Smooth muscle cell (in vitro differentiated cells): ENCODE results near the gene CRACDL. TPM values are rescaled to one million over a fixed set of nuclear protein-coding genes. Genes with fewer than 3 reads are reported as not detected.

Source experiments
- DNase-seq: peaks from one replicate; lab custom pipeline; 2025; ENCODE audit not compliant: unreplicated experiment; lab: John Stamatoyannopoulos, UW
- H2AFZ ChIP-seq: fragments of 200-600 bp; sonication (generic); 2 replicates; pipeline ENCODE4 v1.6.0; 2016; ENCODE audit warnings: antibody characterized with exemption, low read depth, mild to moderate bottlenecking
- H3F3A ChIP-seq: fragments of 200-600 bp; sonication (generic); 2 replicates; pipeline ENCODE4 v1.6.0; 2017; ENCODE audit warnings: antibody characterized with exemption, low read depth
- H3K27ac ChIP-seq: fragments of 200-600 bp; sonication (generic); 2 replicates; pipeline ENCODE4 v1.5.1; 2016; ENCODE audit warnings: low read depth, mild to moderate bottlenecking
- H3K27me3 ChIP-seq: fragments of 200-600 bp; sonication (generic); 2 replicates; pipeline ENCODE4 v1.6.1; 2016; ENCODE audit warnings: low read depth, mild to moderate bottlenecking
- H3K36me3 ChIP-seq: fragments of 200-600 bp; sonication (generic); 2 replicates; pipeline ENCODE4 v1.5.1; 2016; ENCODE audit warnings: low read depth
- H3K4me1 ChIP-seq: fragments of 200-600 bp; sonication (generic); 2 replicates; pipeline ENCODE4 v1.5.1; 2016; ENCODE audit warnings: low read depth
- H3K4me2 ChIP-seq: fragments of 200-600 bp; sonication (generic); 2 replicates; pipeline ENCODE4 v1.6.0; 2016; ENCODE audit warnings: mild to moderate bottlenecking
- H3K4me3 ChIP-seq: fragments of 200-600 bp; sonication (generic); 2 replicates; pipeline ENCODE4 v1.5.1; 2016; ENCODE audit warnings: mild to moderate bottlenecking
- H3K79me2 ChIP-seq: fragments of 200-600 bp; sonication (generic); 2 replicates; pipeline ENCODE4 v1.6.0; 2016; ENCODE audit warnings: low read depth, mild to moderate bottlenecking
- H3K9ac ChIP-seq: fragments of 200-600 bp; sonication (generic); 2 replicates; pipeline ENCODE4 v1.6.0; 2016; ENCODE audit warnings: low read depth
- H3K9me3 ChIP-seq: fragments of 200-600 bp; sonication (generic); replicated peaks from 2 replicates; pipeline ENCODE4 v1.5.1; 2016; ENCODE audit warnings: low read depth
- H4K20me1 ChIP-seq: fragments of 200-600 bp; sonication (generic); 2 replicates; pipeline ENCODE4 v1.6.0; 2016; ENCODE audit warnings: low read depth
- WGBS: methylation state at CpG from one replicate; pipeline ENCODE4 v1.1.7; 2016; ENCODE audit warnings: low lambda C conversion rate; 5-methylcytosine and 5-hydroxymethylcytosine counted together
- polyA plus RNA-seq: library from polyadenylated mRNA; unstranded; fragments of >200 nt; fragmentation: Nextera tagmentation; extraction: Ambion mirVana; gene quantifications from 2 replicates; pipeline ENCODE4 v1.2.1, GENCODE V29; 2016
- total RNA-seq: library from RNA; depleted of rRNA; stranded (reverse); fragments of >200 nt; gene quantifications from 2 replicates; pipeline ENCODE4 v1.2.3, GENCODE V29; 2014
- TF ChIP-seq, protein P1 (sequence below): fragments of 200-600 bp; sonication (generic); IDR thresholded peaks from 2 replicates; pipeline ENCODE4 v1.5.1; 2017; ENCODE audit warnings: borderline replicate concordance, mild to moderate bottlenecking, antibody characterized with exemption; ENCODE audit not compliant: insufficient read depth, poor library complexity, severe bottlenecking

CRACDL gene
- total and polyA plus RNA-seq, 2 experiments from 2014 or later, result 0.72 to 2.2 TPM

DNA sequence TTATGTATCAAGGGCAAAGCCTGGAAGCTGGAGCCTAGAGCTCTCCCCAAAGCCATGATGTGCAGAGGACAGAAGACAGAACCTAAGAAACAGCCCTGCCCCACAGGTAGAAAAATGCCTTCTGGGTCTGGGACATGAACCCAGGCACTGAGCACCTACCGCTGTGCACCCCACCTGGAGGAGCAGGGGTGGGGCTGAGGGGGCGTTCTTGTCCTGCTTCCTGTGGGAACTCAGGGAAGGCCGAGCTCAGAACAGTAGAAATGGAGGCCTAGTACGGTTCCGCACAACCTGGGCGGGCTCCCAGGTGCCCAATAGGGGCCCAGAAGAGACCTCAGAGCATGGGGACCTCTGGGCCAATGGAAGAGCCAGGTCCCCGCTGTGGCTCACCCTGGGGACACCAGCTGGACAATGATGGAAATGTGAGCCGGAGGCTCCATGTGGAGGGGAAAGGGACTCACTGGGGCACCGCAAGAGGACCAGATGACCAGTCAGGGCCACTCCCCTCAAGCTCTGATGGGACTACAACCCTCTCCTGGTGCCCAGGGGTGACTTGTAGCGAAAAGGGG, 3.2 kb downstream of the CRACDL start:
- H3K9ac ChIP-seq, result no peak overlapping the region
- H3K9me3 ChIP-seq, result no peaks in the 10 kb centered on the region
- WGBS, result 94% methylated on average over 10 of the region's 10 CpGs
- H4K20me1 ChIP-seq, result no peaks in the 10 kb centered on the region
- no peak for DNase-seq
- peaks cover 5% of the 10 kb centered on the region for H3K4me1 ChIP-seq
- no peaks in the 10 kb centered on the region for H3F3A ChIP-seq
- no peaks in the 10 kb centered on the region for H3K79me2 ChIP-seq
- TF ChIP-seq, protein P1, sequence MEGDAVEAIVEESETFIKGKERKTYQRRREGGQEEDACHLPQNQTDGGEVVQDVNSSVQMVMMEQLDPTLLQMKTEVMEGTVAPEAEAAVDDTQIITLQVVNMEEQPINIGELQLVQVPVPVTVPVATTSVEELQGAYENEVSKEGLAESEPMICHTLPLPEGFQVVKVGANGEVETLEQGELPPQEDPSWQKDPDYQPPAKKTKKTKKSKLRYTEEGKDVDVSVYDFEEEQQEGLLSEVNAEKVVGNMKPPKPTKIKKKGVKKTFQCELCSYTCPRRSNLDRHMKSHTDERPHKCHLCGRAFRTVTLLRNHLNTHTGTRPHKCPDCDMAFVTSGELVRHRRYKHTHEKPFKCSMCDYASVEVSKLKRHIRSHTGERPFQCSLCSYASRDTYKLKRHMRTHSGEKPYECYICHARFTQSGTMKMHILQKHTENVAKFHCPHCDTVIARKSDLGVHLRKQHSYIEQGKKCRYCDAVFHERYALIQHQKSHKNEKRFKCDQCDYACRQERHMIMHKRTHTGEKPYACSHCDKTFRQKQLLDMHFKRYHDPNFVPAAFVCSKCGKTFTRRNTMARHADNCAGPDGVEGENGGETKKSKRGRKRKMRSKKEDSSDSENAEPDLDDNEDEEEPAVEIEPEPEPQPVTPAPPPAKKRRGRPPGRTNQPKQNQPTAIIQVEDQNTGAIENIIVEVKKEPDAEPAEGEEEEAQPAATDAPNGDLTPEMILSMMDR, result no peak
- H3K36me3 ChIP-seq, result no peaks in the 10 kb centered on the region
- no peak overlapping the region for H2AFZ ChIP-seq
- no peak overlapping the region for H3K27ac ChIP-seq
- no peak overlapping the region for H3K4me3 ChIP-seq
- H3K4me2 ChIP-seq, result no peak overlapping the region
- peaks cover 35% of the 10 kb centered on the region for H3K27me3 ChIP-seq

DNA sequence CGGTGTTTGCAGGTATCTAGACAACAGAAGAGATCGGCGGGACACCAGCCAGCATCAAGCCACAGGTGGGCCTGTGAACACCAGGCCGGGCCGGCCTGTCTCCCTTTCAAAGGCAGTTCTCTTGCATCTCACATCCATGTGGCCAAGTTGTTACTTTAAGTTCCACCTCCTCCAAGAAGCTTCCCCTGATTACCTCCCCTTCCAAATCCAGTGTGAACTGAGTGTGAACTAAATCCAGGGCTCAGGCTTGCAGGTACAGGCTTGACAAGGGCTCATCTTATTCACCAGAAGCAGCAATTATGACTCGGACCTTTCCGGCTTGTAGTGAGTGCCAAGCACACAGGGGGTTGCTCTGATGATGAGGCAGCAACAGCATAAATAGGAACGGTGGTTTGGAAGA, 3.9 kb downstream of the CRACDL start:
- Histone ChIP-seq H4K20me1 (no peaks in the 10 kb centered on the region), H3K9me3 (no peaks in the 10 kb centered on the region), H3F3A (no peaks in the 10 kb centered on the region), H3K4me1 (peaks cover 5% of the 10 kb centered on the region), H3K36me3 (no peaks in the 10 kb centered on the region), H3K79me2 (no peaks in the 10 kb centered on the region), H2AFZ (no peak overlapping the region), H3K4me2 (no peak overlapping the region), H3K27me3 (peaks cover 28% of the 10 kb centered on the region), H3K27ac (no peak overlapping the region), H3K4me3 (no peak overlapping the region), H3K9ac (no peak overlapping the region)
- no peak for DNase-seq
- TF ChIP-seq, protein P1, result no peak
- WGBS, result 85% methylated on average over 8 of the region's 8 CpGs

DNA sequence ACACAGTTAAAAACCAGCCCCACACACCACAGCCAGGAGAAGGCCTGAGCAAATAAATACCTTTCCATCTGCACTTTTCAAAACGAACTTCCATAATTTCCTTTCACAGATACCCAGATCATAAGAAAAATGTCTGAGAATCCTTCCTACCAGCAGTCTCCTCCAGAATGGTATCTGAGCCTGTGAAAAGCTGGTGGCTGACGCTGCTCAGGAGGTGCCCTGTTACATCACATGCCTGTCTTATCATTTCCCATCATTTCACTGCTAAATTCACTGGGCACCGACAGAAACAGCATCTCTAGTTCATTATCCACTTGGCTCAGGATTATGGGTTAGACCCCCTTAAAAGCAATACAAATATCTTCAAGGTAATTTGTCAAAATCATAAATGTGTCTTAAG, 4.4 kb downstream of the CRACDL start:
- no peaks in the 10 kb centered on the region for H3K79me2 ChIP-seq
- H4K20me1 ChIP-seq, result no peaks in the 10 kb centered on the region
- H2AFZ ChIP-seq, result no peak overlapping the region
- H3K9ac ChIP-seq, result no peak overlapping the region
- 59% methylated on average over 3 of the region's 3 CpGs for WGBS
- DNase-seq, result no peak
- H3K4me3 ChIP-seq, result no peak overlapping the region
- H3K4me2 ChIP-seq, result no peak overlapping the region
- peaks cover 23% of the 10 kb centered on the region for H3K27me3 ChIP-seq
- no peaks in the 10 kb centered on the region for H3F3A ChIP-seq
- H3K4me1 ChIP-seq, result peaks cover 1% of the 10 kb centered on the region
- no peaks in the 10 kb centered on the region for H3K9me3 ChIP-seq
- no peaks in the 10 kb centered on the region for H3K36me3 ChIP-seq
- TF ChIP-seq, protein P1, result no peak
- no peak overlapping the region for H3K27ac ChIP-seq

GRCh38 chr2:98929920-98930319, 6.1 kb downstream of the CRACDL start:
- DNase-seq, result no peak
- Histone ChIP-seq H3K4me1 (no peaks in the 10 kb centered on the region), H2AFZ (no peak overlapping the region), H3K9ac (no peak overlapping the region), H3K79me2 (no peaks in the 10 kb centered on the region), H3K27me3 (peaks cover 10% of the 10 kb centered on the region), H4K20me1 (no peaks in the 10 kb centered on the region), H3K4me3 (no peak overlapping the region), H3K9me3 (no peaks in the 10 kb centered on the region), H3F3A (no peaks in the 10 kb centered on the region), H3K36me3 (no peaks in the 10 kb centered on the region), H3K4me2 (no peak overlapping the region), H3K27ac (no peak overlapping the region)
- TF ChIP-seq, protein P1, result no peak
- 93% methylated on average over 12 of the region's 15 CpGs for WGBS
